ENCODE results near the gene STIM2.

- TF ChIP-seq GATA3 (IDR thresholded peaks at IDR 0.05; ENCODE audit: low read depth, low read length) (no peak), GATA2 (IDR thresholded peaks at IDR 0.05; ENCODE audit: low read depth, low read length) (no peak)
Measured at GRCh38 chr4:27018910-27019309, 158.3 kb downstream of the STIM2 start.

Measured in SH-SY5Y (cell line).